Measurements from ENCODE around the gene DACT1.

GRCh38 chr14:58650857-58651256, 13.1 kb downstream of the DACT1 start:
- TF ChIP-seq CTCF (IDR thresholded peaks at IDR 0.05) (no peak), ZFX (IDR thresholded peaks at IDR 0.05; ENCODE audit: borderline replicate concordance) (no peak)

Measured in 22Rv1 (cell line).